ENCODE results near the gene SERPINA1.

Gene SERPINA1

GRCh38 chr14:94384342-94384741 is 4.1 kb downstream of the SERPINA1 start:
- DNase-seq = no peak

GRCh38 chr14:94383777-94384176 is 4.6 kb downstream of the SERPINA1 start:
- no peak for DNase-seq

- DNase-seq = no peak
These were observed 5.4 kb downstream of the SERPINA1 start for GRCh38 chr14:94382716-94383596.

GRCh38 chr14:94382099-94382715 is 6.2 kb downstream of the SERPINA1 start:
- DNase-seq = no peak

DNA sequence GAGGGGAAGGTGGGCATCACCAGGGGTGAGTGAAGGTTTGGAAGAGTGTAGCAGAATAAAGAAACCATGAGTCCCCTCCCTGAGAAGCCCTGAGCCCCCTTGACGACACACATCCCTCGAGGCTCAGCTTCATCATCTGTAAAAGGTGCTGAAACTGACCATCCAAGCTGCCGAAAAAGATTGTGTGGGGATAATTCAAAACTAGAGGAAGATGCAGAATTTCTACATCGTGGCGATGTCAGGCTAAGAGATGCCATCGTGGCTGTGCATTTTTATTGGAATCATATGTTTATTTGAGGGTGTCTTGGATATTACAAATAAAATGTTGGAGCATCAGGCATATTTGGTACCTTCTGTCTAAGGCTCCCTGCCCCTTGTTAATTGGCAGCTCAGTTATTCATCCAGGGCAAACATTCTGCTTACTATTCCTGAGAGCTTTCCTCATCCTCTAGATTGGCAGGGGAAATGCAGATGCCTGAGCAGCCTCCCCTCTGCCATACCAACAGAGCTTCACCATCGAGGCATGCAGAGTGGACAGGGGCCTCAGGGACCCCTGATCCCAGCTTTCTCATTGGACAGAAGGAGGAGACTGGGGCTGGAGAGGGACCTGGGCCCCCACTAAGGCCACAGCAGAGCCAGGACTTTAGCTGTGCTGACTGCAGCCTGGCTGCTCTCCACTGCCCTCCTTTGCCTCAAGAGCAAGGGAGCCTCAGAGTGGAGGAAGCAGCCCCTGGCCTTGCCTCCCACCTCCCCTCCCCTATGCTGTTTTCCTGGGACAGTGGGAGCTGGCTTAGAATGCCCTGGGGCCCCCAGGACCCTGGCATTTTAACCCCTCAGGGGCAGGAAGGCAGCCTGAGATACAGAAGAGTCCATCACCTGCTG is 7.0 kb downstream of the SERPINA1 start:
- DNase-seq = no peak

- no peak for DNase-seq
These were observed 7.9 kb downstream of the SERPINA1 start for GRCh38 chr14:94380225-94381148.

GRCh38 chr14:94379291-94380224 is 8.8 kb downstream of the SERPINA1 start:
- no peak for DNase-seq

- DNase-seq = no peak
These were observed 9.7 kb downstream of the SERPINA1 start for GRCh38 chr14:94378527-94379290.

GRCh38 chr14:94377866-94378470 is 10.4 kb downstream of the SERPINA1 start:
- DNase-seq = no peak

DNA sequence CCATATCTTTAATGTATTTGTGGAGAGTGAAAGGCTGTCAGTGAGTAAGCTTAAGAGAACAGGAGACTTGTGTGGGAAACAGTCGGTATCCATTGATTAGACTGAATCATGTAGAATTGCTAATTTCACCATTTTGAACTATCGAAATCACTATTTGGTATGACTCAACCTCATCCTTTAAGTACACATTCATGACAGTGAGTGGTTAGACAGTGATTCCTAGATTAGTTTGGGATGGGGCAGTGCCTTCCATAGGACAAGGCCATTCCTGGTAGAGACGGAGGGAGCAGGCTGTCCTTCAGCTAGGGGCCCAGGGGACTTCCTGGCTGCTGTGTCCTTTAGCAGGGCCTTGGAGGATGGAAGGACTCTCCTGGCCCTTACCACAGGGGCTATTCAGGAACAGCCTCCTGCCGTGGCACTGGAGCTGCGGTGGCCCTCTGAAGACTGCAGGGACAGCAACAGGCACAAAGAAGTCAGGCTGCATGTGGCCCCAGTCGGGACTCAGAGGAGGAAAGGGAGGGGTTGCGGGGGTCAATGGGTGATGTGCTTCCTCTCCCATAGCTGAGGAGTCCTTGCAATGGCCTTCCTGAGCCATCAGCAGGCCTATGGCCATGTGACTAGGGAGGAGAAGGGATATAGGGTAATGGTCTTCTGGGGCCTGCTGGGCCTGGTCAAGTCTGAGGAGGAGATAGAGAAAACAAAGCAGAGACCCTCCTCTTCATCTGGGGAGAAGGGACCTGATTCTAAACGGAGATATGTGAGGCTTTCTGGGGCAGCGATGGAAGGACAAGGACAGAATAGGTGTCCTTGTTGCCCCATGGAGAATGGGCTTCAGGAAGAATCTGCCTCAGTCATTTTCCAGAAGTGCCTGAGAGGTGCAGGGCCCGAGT is 11.2 kb downstream of the SERPINA1 start:
- DNase-seq = no peak

DNA sequence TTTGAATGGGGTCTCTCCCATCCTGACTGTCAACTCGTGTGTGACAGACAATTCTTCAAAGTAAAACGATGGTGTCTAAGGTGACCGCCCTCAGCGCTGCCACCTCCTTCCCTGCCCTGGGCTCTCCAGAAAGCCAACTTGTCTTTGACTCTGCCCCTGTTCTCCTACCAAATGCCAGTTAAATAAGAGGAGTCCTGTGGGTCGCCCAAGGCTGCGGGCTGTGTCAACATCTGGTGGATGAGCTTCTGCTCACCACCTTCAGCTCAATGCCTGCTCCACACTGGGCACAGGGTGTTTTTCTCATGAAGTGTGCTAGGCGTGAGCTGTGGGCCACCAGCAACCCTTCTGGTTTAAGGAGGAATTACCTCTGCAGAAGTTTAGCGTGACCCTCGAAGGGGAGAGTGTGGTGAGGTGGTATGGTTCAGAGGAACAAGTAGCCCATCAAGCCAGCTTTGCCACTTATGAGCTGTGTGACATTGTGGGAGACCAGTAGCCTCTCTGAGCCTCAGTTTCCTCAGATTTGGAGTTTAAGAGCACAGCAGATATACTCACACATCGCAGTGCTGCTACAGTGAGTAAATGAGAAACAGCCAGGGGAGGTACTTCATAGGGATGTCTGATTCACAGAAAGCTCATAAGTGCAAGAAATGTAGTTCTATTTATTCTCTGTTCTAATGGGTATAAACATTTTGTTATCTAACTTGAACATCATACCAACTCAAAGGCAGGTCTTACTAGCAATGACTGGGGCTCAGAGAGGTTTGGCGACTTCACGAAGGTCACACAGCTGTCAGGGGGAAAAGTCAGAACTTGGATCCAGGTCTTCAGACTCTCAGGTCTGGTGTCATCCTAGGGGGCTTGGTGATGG is 12.1 kb downstream of the SERPINA1 start:
- no peak for DNase-seq

DNA sequence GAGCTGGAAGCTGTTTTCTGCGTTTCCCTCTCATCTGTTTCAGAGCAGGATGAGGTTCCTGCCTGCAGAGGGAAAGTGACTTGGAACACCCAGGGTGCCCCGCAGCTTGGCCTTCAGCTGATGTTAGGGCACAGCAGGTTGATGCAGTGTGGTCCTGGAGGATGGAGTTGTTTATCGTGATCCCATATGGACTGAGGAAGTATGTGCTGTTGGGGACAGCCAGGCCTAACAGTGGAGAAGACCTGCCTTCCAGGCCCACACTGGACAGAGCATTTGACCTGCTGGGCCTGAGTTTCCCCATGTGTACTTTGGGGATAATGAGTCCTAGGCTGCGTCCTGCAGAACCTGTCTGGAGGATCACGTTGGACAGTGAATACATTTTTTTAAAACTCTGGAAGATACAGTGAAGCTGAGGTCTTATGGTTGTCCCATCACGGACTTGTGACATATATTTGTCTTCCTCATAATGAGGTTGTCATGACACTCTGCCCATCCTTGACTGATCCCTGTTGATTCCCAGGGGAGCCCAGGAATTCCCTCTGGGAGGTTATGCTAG is 12.8 kb downstream of the SERPINA1 start:
- DNase-seq = no peak

- DNase-seq = no peak
These were observed 13.6 kb downstream of the SERPINA1 start for GRCh38 chr14:94374749-94375260.

- DNase-seq = no peak
These were observed 14.3 kb downstream of the SERPINA1 start for GRCh38 chr14:94374116-94374515.

GRCh38 chr14:94373708-94374107 is 14.7 kb downstream of the SERPINA1 start:
- no peak for DNase-seq

All from anterior cingulate cortex (tissue), 58 donors.